GM11168 (cell line): ENCODE data around the gene TRPV3.

Experiments
- in situ Hi-C: fragments of 300-500 bp; cut with MboI; formaldehyde crosslinking; loops from one replicate; pipeline ENCODE4 v1.12.0; 2022; ENCODE audit warnings: low sequenced_read_pairs; ENCODE audit not compliant: unreplicated experiment

Gene TRPV3

DNA sequence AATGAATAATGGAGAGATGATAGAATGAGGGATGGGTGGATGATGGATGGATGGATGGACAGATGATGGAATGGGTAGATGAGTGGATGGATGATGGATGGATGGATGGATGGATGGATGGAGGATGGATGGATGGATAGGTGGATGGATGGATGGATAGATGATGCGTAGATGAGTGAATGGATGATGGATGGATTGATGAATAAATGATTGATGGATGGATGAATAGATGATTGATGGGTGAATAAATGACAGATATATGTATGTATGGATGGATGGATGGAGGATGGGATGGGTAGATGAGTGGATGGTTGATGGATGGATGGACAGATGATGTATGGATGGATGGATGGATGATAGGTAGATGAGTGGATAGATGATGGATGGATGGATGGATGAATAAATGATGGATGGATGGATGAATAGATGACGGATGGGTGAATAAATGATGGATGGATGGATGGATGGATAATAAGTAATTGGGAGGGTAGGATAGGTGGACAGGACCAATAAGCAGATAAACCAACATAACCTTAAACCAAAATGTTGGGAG, 7.9 kb downstream of the TRPV3 start:
- in situ Hi-C loops: no loop called here

DNA sequence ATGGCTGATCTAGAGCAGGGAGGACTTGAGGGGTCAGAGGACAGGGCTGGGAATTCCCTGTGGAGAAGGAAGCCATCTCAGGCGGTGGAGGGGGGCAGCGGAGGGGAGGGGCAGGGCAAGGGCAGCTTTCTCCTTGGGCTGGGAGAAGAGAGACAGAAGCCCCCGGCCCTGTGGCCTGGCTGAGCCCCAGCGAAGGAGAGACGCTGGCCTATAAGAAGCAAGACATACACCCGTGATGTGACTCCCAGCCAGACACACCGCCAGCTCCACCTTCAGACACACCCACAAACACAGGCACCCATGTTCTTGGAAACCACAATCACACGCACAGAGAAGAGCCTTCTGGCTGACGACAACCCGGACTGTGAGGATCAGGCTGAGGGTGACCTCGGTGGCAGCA, 10.0 kb downstream of the TRPV3 start:
- in situ Hi-C loops: no loop called here

DNA sequence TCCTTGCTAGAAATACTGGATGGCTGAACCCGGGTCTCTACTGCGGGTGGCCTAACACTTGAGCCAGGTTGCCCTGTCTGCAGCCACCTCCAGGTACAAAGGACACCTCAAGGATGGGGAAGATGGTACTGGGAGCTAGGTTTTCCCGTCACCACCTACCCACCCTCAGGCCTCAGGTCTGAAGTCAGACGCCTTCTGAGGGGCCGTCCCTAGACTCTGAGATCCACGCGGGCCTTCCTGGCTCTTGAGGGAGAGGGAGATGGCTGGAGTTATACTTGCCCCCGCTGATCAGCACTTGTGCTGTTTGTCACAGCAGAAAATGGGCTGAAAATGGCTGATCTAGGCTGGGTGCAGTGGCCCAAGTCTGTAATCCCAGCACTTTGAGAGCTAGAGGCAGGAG, 10.6 kb downstream of the TRPV3 start:
- in situ Hi-C loops: no loop called here

DNA sequence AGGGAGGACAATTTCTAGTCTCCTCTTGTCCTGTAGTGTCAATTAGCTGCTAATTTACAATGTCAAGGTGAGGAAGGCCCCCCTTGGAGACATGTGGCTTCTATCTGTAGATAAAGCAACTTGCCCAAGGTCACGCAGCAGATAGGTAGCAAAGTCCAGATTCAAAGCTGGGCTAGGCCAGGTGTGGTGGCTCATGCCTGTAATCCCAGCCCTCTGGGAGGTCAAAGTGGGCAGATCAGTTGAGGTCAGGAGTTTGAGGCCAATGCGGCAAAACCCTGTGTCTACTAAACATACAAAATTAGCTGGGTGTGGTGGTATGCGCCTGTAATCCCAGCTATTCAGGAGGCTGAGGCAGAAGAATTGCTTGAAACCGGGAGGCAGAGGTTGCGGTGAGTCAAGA, 11.1 kb downstream of the TRPV3 start:
- in situ Hi-C loops: no loop called here

DNA sequence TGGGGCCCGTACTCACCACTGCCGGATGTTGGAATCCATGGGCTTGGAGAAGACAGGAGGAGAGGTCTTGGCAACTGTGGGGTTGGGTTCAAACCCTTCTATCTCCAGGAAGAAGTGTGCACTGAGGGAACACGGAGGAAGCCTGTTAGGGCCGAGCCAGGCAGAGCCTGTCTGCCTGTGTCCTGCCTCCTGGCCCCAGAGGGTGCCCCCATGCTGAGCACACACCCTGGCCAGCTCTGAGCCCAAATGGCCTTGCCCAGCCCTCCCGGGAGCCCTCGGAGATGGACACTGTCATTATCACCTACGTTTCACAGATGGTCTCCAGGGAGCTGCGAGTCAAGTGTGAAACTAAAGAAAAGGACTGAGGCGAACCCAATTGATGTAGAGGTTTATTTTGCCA, 12.5 kb downstream of the TRPV3 start:
- in situ Hi-C loops: no loop called here

DNA sequence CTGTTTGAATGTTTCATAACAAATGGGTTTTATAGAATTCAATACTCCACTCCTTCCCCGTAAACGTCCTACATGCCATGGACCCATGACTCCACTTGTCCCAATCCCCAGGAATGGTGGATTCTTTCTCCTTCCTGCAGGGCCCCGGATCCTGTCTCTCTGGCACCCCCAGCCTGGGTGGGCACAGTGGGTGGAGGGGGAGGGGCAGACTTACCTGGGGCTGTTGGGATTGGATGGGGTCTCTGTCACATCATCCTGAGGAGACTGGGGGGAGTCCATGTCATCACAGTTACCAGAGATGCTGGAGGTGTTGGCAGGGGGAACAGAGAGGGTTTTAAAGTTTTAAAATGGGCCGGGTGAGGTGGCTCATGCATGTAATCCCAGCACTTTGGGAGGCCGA, 13.2 kb downstream of the TRPV3 start:
- in situ Hi-C loops: no loop called here

DNA sequence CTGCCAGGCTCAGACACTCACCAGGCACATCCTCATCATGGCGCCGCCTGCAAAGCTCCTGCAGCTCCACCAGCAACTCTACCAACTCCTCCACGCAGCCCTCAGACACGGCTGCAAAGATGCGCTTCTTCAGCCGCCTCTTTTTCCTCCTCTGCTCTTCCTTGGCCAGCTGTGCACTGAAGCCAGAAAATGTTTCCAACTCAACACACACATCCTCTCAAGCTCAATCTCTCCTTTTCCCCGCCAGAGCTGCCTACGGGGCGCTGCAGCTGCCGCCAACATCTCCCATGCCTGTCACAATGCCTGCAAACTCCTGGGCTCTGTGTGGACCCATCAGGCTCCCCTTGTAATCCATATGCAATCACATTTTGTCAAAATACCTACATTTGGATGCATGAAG, 14.2 kb downstream of the TRPV3 start:
- in situ Hi-C loops: no loop called here

DNA sequence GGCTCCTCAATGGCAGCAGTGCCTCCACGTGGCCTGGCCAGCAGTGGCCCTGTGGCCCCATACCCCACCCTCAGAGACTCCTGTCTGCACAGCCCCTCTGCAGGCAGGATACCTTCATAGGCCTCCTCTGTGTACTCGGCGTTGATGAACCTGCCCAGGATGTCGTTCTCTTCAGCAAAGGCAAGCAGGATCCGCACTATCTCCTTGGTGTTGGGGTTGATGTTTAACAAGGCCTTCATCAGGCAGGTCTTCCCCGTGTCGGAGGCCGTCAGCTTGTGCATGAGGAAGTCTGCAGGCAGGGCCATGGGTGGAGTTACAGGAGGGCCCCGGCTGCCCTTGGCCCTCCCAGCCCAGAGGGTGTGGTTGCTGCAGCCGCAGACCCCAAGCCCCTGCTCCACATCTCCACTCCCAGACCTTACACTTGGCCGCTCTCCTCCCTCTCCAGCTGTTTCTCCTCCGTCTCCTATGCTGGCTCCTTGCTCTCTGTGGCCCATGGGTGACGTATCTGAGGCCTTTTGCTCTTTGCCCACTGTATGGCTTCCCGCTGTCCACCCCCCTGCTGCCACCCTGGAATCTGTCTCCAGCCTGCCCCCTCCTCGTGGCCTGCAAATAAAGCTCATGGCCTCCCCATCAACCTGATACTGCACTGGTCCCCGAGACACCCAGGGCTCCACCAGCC, 15.1 kb downstream of the TRPV3 start:
- in situ Hi-C loops: no loop called here

DNA sequence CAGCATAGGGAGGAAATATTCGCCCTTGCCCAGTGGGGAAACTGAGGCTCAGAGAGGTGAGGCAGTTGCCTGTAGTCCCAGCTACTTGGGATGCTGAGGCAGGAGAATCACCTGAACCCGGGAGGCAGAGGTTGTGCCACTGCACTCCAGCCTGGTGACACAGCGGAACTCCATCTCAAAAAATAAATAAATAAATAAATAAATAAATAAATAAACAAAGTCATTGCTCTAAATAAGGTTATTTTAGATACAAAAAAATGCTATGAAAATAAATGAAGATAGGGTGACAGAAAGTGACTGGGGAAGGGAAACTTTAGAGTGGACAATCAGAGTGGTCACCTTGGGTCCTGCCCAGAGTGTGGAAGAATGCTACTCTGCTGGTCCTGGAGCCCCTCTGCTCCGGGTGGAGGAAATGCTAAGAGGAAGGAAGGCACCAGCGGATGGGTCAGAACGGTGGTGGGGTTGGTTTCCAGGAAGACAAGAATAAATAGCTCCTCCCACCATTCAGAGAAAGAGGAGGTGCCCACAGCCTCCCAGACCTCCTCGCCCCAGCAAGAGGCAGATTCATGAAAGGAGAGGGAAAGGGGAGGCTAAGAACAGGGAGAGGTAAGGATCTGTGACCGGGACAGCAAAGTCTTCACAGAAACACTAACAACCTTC, 17.6 kb downstream of the TRPV3 start:
- in situ Hi-C loops: no loop called here

DNA sequence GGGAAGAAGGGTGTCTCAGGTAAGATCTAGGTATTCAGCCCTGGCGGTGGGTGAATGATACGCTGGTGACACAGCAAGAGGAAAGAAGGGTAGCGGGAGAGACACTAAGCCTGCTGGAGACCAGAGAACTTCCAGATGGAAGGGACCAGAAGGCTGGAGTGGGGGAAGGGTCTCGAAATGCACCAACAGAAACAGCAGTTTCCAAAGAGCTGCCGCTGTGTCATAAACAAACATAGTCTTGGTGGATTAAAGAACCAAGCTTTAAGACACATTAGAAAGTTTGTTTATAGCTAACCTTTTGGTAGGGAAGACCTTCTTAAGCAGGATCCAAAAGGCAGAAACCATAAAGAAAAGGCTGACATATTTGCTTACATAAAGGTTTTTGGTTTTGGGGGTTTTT, 20.9 kb downstream of the TRPV3 start:
- in situ Hi-C loops: no loop called here

DNA sequence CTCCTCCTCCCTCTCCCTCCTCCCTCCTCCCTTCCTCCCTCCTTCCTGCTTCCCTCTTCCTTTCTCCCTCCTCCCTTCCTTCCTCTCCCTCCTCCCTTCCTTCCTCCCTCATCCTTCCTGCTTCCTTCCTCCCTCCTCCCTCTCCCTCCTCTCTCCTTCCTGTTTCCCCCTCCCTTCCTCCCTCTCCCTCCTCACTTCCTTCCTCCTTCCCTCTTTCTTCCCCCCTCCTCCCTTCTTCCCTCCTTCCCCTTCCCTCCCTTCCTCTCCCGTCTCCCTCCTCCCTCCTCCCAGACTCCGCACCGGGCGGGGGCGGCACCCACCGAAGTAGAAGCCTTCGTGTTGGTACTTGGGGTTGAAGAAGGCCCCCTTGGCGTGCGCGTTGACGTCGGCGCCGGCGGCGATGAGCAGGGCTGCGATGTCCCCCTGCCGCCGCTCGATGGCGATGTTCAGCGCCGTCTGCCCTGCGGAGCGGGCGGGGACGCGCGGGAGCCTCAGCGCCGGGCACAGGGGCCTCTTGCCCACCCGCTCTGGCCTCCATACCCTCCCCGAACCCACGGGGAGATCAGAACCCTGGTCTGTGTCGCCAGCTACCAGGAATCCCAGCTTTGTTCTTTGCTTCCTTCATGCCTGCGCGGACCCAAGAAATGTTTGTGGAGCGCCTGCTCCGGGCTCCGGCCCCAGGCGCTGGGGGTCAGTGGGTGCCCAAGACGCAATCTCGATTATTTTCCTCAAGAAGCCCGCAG, 22.2 kb downstream of the TRPV3 start:
- in situ Hi-C loops: no loop called here

DNA sequence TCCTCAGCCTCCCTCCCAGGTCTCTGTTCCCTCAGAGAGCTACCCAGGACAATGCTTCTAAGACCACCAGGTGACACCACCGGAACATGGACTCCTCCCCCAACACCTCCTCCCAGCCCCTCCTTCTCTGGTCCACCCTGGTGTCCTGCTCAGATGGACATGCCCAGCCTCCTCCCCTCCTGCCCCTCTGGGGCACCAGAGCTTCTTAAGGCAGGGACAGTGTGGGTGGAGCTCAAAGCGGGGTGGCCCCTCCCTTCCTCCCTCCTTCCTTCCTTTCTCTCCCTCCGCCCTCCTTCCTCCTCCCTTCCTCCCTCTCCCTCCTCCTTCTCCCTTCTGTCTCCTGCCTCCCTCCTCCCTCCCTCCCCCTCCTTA, 22.7 kb downstream of the TRPV3 start:
- in situ Hi-C loops: no loop called here

DNA sequence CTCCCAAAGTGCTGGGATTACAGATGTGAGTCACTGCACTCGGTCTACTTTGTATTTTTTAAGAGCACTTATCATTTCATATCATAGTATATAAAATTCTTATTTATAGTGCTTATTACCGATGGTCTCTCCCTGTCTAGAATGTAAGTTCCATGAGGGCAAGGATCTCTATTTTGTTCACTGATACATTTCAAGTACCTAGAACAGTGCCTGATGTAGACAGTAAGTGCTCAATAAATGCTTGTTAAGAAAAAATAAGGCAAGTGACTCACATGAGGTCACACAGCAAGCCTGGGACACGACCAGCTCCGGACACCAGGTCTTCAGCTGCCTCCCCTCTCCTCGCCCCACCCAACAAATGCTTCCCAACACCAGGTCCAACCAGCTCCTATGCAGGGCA, 23.9 kb downstream of the TRPV3 start:
- in situ Hi-C loops: no loop called here

DNA sequence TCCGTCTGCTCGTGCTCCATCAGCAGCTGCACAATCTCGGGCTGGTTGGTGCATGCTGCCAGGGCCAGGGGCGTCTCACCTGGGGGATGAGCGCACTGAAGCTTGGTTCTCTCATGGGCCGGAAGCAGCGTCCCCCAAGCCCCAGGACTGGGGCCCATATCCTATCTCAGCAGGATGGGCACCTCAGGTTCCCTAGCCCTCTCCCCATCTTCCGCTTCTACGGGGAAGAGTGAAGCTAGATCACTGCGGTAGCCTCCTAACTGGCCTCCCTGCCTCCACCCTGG, 24.8 kb downstream of the TRPV3 start:
- in situ Hi-C loops: no loop called here

DNA sequence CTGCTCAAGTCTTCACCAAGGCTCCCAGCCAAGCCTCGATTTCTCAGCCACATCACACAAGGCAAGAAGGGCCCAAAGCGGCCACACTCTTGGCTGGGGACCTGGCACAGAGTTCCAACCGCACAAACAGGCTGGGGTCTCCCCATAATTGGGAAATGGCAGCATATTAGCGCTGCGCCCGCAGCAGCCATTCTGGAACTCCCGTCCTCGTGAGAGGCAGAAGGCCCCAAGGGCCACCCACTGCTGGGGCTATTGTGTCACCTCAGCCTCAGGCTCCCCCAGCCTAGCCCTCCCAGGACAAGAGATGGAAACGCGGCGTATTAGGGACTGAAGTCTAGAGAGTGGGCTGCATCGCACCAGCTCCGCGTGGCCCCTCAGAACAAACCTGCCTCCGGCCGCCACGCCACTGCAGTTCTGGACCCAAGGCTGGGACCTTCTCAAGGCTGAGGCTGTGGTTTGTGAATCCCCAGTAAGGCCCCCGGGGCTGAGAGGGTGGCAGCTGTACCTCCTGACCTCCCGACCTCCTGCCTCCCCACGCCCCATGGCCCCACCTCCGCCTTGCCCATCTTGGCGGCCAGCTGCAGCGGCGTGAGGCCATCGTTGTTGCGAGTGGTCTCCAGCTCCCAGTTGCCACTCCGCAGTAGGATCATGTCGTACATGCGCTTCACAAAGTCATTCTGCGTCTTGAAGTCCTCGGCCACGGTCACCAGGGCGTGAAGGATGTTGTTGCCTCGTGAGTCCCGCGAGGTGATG, 25.3 kb downstream of the TRPV3 start:
- in situ Hi-C loops: no loop called here

DNA sequence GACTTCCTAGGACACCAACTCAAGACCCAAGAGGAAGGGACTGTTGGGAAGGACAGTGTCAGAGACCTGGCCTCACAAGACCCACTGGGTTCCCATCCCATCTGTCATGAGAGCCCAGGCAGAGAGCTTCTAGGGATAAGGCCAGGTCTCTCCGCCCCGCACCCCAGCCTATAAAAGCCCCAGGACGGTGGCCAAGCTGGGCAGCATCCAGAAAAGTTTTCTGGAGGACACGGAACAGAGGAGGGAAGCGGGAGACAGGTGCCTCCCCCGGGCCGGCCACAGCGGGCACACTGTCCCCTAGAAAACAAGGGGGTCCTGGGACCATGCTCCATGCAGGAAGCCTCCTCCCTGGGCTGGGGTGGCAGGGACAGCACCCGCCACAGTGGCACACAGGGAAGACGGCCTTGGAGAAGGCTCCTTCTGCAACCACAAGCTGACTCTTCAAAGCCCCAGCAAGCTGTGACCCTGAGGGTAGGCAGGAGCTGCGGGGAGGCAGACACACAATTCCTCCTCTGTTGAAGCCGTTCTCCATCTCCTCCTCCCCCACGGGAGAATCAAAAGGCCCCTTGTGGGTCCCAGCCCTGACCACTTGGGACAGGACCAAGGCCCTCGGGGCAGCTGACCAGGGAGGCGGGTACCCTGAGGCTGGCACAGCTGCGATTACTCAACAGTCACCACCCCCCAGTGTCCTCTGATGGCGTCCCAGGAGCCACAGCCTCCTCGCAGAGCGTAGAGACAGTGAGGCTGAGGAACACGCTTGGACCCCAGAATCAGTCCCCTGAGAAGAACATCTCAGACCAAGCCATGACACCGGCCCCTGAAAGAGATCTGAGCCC, 26.1 kb downstream of the TRPV3 start:
- in situ Hi-C loops: no loop called here

DNA sequence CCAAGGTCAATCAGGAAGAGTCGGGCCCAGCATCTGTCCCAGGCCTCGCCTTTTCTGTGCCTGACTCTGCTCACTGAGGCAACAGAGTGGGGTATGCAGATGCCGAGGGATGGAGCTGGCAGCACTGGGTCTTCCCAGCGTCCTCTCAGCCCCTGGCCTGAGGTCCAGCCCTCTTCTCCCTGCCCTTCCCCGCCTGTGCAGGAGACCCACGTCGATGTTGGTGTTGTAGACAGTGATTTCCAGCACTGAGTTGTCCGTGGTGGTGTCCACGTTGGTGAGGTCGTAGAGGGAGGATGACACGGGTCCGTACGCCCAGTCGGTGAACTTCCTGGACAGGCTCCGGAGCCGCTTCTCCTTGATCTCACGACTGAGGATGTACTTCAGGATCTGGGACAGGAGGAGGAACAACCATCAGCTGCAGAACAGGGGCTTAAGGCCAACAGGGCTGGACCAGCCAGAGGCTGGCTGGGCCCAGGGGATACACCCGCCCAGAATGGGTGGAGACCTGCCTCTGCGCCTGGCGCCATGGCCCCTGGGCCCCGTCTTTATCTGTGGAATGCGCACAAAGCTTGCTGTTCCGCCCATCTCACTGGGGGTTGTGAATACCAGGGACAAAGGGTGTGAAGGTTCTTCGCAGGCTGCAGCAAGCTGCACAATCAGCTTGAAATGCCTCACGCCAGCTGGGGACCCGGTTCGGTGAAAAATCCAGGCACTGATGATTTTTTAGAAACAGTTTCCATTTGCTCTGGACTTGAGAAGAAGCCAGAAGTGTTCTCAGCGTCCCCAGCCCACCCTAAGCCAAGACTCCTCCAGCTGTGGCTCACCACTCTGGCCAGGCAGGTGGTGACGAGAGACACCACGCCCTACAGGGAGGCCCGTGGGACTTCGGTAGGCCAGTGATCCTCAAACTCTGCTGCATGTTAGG, 27.5 kb downstream of the TRPV3 start:
- in situ Hi-C loops: no loop called here

DNA sequence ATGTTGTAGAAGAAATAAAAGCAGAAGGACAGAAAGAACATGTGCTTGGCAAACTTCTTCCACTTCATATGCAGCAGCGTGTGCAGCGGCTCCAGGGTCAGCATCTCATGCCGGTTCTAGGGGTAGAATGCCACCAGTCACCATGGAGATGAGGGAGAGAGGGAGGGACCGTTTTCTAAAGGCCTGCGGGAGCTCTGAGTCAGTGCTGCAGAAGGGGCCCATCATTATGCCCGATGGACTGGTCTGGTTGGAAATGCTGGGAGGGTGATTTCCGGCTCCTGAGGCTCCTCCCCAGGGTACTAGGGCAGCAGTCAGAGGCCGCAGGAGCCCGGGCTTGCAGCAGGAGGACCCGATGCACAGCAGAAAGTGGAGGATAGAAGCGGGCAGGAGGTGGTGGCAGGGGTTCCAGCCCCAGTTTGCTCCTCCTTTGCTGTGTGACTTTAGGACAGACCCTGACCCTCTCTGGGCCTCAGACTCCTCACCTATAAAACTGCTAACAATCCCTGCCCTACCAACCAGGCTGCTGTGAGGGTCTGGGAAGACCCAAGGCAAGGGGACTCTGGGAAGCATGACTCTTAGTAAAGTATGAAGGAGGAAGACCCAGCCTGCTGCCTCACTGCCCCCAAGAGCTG, 28.6 kb downstream of the TRPV3 start:
- in situ Hi-C loops: no loop called here
